NOMO-1 treated with dmso at 0.1 percent for 144 hours (cell line): ENCODE measurements around the gene MGAT2.
"Not testable (repeated sequence)": the region's sequence is repeated elsewhere in the genome, so short reads cannot be mapped to it uniquely, and the experiment has no call there.

Experiments
- DNase-seq: peaks from one replicate; lab custom pipeline; 2025; ENCODE audit not compliant: unreplicated experiment; lab: John Stamatoyannopoulos, UW

MGAT2 gene

DNA sequence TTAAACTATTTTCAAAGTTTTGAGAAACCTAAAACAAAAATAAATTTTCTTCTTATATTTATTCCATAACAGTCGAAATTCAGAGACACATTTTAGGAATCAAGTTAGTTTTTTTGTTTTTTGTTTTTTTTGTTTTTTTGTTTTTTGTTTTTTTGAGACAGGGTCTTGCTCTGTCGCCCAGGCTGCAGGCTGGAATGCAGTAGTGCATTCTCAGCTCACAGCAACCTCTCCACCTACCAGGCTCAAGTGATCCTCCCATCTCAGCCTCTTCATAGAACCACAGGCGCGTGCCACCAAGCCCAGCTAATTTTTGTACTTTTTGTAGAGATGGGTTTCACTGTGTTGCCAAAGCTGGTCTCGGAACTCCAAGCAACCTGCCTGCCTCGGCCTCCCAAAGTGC, 32.9 kb downstream of the MGAT2 start:
- DNase-seq: no peak

DNA sequence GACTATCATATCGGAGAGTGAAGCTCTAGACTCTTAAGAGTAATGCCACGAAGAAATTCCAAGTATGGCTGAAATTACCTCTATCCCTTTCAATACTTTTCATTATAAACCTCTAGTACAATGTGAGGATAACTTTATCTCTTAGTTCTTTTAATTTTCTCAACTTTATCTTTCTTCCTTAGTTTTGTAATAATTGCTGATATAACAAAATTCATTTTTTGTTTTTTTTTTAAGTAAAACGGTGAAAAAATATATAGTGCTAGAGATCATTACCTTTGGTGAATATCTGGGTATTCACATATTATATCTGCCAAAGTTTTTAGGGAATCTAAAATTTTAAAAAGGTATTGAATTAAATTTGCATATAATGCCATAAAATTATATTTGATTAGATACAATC, 33.9 kb downstream of the MGAT2 start:
- no peak for DNase-seq

DNA sequence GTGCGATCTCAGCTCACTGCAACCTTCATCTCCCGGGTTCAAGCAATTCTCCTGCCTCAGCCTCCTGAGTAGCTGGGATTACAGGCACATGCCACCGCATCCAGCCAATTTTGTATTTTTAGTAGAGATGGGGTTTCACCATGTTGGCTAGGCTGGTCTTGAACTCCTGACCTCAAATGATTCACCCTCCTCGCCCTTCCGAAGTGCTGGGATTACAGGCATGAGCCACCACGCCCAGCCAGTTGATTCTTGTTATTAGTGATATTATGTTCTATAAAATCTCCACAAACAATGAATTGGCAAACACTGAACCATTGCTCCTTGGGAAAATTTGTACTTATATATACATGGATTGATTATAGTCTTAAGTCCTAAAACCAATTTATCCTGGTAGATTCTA, 36.9 kb downstream of the MGAT2 start:
- not testable (repeated sequence) for DNase-seq

DNA sequence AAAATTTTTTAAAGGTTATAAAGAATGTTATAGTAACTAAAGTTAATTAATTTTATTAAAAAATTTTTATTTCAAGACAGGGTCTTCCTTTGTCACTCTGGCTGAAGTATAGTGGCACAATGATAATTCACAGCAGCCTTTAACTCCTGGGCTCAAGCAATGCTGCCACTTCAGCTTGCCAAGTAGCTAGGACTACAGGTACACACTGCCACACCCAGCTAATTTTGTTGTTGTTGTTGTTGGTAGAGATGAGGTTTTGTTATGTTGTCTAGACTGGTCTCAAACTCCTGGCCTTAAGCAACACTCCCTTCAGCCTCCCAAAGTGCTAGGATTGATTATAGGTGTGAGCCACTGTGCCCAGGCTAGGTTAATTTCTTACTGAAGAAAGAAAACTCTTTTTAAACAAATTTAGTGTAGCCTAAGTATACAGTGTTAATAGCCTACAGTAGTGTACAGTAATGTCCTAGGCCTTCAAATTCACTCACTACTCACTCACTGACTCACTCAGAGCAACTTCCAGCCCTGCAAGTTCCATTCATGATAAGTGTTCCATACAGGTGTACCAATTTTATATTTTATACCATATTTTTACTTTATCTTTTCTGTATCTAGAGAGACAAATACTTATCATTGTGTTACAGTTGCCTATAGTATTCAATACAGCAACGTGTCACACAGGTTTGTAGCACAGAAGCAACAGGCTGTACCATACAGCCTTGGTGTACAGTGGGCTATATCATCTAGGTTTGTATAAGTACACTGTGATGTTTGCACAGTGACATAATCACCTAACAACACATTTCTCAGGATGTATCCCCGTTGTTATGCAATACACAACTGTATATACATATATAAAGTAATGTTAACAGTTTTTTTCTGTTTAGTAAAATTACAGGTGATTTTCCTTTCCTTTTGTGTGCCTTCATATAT, 39.2 kb downstream of the MGAT2 start:
- DNase-seq: no peak

DNA sequence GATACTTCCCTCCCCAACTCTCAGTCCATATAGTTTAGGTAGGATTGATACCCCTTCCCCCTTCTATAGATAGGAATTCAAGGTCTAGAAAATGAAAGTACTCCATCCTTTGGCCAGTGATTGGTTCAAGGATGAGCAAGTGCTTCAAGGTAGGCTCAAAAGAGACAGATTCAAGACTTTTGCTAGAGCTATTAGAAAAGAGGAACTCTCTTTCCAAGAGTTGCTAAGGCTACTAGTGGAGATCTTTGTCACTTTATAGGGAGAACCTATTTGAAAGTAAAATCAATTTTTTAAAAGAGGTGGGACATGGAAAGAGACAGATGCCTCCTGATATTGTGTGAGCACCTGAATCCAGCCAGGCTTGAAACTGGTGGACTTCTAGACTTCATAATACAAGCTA, 49.9 kb downstream of the MGAT2 start:
- DNase-seq: no peak
